Lung (tissue), 12 donors: ENCODE measurements around the gene KANK4. TPM values are rescaled to one million over a fixed set of nuclear protein-coding genes. Genes with fewer than 3 reads are reported as not detected.

Experiments
- ATAC-seq: fragments of 200-7000 bp; cut with Tn5 transposase; one replicate; pipeline ENCODE4 v1.9.1; 2020; ENCODE audit warnings: moderate number of reproducible peaks; ENCODE audit not compliant: insufficient read depth, low FRiP score
- DNase-seq, 3 donors: peaks; one replicate each; pipeline ENCODE4 v3.0.0-alpha.2; 2013 to 2017
- H3K27ac ChIP-seq, 2 donors: one replicate each; pipeline ENCODE4 v1.5.1; 2013; ENCODE audit warnings: mild to moderate bottlenecking in 2 of 2, moderate library complexity in 2 of 2, control low read depth in 1 of 2, inconsistent platforms in 1 of 2, low read depth in 1 of 2, low read length in 1 of 2
- H3K27me3 ChIP-seq, 3 donors: one replicate each; pipeline ENCODE4 v1.5.1; 2013; ENCODE audit warnings: low read length in 2 of 3; ENCODE audit not compliant: control insufficient read depth in 3 of 3, insufficient read depth in 3 of 3
- H3K36me3 ChIP-seq, 4 donors: one replicate each; pipeline ENCODE4 v1.5.1; 2013; ENCODE audit warnings: low read length in 4 of 4, mild to moderate bottlenecking in 1 of 4, moderate library complexity in 1 of 4; ENCODE audit not compliant: control insufficient read depth in 4 of 4, insufficient read depth in 4 of 4
- H3K4me1 ChIP-seq, 5 donors: one replicate each; pipeline ENCODE4 v1.5.1; 2013; ENCODE audit warnings: low read length in 5 of 5, mild to moderate bottlenecking in 2 of 5, moderate library complexity in 1 of 5; ENCODE audit not compliant: control insufficient read depth in 5 of 5, insufficient read depth in 5 of 5
- H3K4me3 ChIP-seq: one replicate; pipeline ENCODE4 v1.5.1; 2013; ENCODE audit warnings: mild to moderate bottlenecking, control low read depth, moderate library complexity
- H3K9ac ChIP-seq, 2 donors: one replicate each; pipeline ENCODE4 v1.5.1; 2013; ENCODE audit warnings: low read length in 2 of 2, control low read depth in 1 of 2; ENCODE audit not compliant: insufficient read depth in 1 of 2
- H3K9me3 ChIP-seq, 4 donors: one replicate each; pipeline ENCODE4 v1.5.1; 2013; ENCODE audit warnings: low read length in 3 of 4, mild to moderate bottlenecking in 1 of 4, moderate library complexity in 1 of 4; ENCODE audit not compliant: control insufficient read depth in 4 of 4, insufficient read depth in 3 of 4
- WGBS, 2 donors: extraction: QIAGEN DNeasy Blood & Tissue Kit; methylation state at CpG; one replicate each; pipeline ENCODE4 v1.1.7; 2013; 5-methylcytosine and 5-hydroxymethylcytosine counted together
- polyA plus RNA-seq, 2 donors: library from polyadenylated mRNA; stranded (reverse); fragments of 200-250 nt; gene quantifications; one replicate each; pipeline ENCODE4 v1.2.1, GENCODE V29; 2013
- total RNA-seq, 2 donors: library from RNA; depleted of rRNA in 1 of 2; stranded (reverse); fragments of >200 nt in 1 of 2; gene quantifications; one replicate each; pipeline ENCODE4 v1.2.1, GENCODE V29; 2014 to 2021
- TF ChIP-seq, protein P1 (sequence below): IDR thresholded peaks from 2 replicates; pipeline ENCODE4 v1.5.1; 2012; ENCODE audit warnings: mild to moderate bottlenecking; ENCODE audit errors: control extremely low read depth, extremely low read depth
- donor health status: control.
- donor health status: control.
- donor health status: Bipolar disorder and iron deficiency.
- donor health status: healthy.
- donor health status: DM: yes; HTN: yes; CAD: no.

Gene KANK4
- total and polyA plus RNA-seq, 4 donors, result 0.10 to 11.4 (median 0.99) TPM

DNA sequence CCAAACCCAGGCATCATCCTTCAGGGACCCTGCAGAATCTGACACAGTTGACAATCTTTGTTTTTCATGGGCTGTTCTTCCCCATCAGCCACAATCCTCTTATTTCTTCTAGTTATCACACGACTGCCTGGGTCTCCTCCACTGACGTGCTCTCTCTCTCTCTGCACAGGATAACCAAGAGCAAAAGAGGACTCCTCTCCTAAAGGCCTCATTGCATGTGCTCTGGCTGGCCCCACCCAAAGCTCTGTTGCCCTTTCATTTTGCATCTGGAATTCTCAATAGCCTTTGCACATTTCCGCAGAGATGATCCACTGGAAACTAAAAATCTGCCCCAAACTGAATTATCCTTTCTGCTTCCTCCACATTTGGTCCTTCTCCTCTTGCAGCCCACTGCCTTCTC, 58.5 kb downstream of the KANK4 start:
- Histone ChIP-seq H3K4me3 (no peak overlapping the region), H3K27ac (no peak overlapping the region), H3K9ac (no peak overlapping the region), H3K27me3 (no peaks in the 10 kb centered on the region), H3K36me3 (peaks cover 0 to 11% (median 0%) of the 10 kb centered on the region in 4 donors), H3K9me3 (no peaks in the 10 kb centered on the region), H3K4me1 (peaks cover 0 to 8% (median 0%) of the 10 kb centered on the region in 5 donors)
- TF ChIP-seq, protein P1, sequence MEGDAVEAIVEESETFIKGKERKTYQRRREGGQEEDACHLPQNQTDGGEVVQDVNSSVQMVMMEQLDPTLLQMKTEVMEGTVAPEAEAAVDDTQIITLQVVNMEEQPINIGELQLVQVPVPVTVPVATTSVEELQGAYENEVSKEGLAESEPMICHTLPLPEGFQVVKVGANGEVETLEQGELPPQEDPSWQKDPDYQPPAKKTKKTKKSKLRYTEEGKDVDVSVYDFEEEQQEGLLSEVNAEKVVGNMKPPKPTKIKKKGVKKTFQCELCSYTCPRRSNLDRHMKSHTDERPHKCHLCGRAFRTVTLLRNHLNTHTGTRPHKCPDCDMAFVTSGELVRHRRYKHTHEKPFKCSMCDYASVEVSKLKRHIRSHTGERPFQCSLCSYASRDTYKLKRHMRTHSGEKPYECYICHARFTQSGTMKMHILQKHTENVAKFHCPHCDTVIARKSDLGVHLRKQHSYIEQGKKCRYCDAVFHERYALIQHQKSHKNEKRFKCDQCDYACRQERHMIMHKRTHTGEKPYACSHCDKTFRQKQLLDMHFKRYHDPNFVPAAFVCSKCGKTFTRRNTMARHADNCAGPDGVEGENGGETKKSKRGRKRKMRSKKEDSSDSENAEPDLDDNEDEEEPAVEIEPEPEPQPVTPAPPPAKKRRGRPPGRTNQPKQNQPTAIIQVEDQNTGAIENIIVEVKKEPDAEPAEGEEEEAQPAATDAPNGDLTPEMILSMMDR, result no peak
- DNase-seq, result no peak
- no peak for ATAC-seq
- 90 to 98% methylated on average over 3 of the region's 3 CpGs for WGBS, 2 donors

DNA sequence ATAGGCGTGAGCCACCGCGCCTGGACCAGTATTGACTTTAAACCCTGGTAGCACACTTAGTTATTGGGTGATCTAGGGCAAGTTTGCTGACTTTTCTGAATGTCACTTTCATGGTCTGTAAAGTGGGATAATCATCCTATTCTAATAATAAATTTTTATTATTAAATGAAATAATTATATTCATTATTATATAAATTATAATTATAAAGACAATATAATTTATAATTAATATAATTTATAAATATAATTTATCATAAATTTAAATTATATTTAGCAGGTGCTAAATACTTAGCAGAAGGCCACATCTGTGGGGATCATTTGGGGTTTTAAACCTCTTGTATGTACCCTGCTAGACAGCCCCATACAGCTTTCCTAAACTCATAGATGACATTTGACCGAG, 59.7 kb downstream of the KANK4 start:
- no peak overlapping the region for H3K9ac ChIP-seq
- no peaks in the 10 kb centered on the region for H3K9me3 ChIP-seq
- no peak for ATAC-seq
- DNase-seq, result no peak
- H3K4me1 ChIP-seq, result peaks cover 0 to 8% (median 0%) of the 10 kb centered on the region in 5 donors
- H3K36me3 ChIP-seq, result peaks cover 0 to 11% (median 0%) of the 10 kb centered on the region in 4 donors
- no peak overlapping the region for H3K4me3 ChIP-seq
- 97 to 98% methylated on average over 4 of the region's 4 CpGs for WGBS, 2 donors
- no peak overlapping the region for H3K27ac ChIP-seq
- TF ChIP-seq, protein P1, result no peak
- H3K27me3 ChIP-seq, result no peaks in the 10 kb centered on the region

GRCh38 chr1:62250126-62250726, 69.0 kb downstream of the KANK4 start:
- Histone ChIP-seq H3K4me3 (no peak overlapping the region), H3K9ac (no peak overlapping the region), H3K4me1 (no peaks in the 10 kb centered on the region), H3K27me3 (no peaks in the 10 kb centered on the region), H3K36me3 (peaks cover 0 to 7% (median 0%) of the 10 kb centered on the region in 4 donors), H3K27ac (no peak overlapping the region), H3K9me3 (peaks cover 0 to 2% (median 0%) of the 10 kb centered on the region in 4 donors)
- WGBS, 2 donors, result 58 to 60% methylated on average over 10 of the region's 10 CpGs
- DNase-seq (no peak), ATAC-seq (no peak)
- TF ChIP-seq, protein P1, result no peak
